Activated CD8-positive, alpha-beta T cell treated with anti-CD3 and anti-CD28 coated beads for 36 hours (primary cell): ENCODE data around the gene GMPR. TPM values are rescaled to one million over a fixed set of nuclear protein-coding genes. Genes with fewer than 3 reads are reported as not detected.

Source experiments
- ATAC-seq: fragments of 200-7000 bp; cut with Tn5 transposase; one replicate; pipeline ENCODE4 v1.10.0; 2021; ENCODE audit warnings: mild to moderate bottlenecking, moderate library complexity
- CTCF ChIA-PET: fragments of 350-600 bp; sonication (Branson Sonifier 250); formaldehyde crosslinking; loops from one replicate; lab custom pipeline; 2021; ENCODE audit warnings: antibody characterized with exemption; lab: Charles Lee
- POLR2A ChIA-PET: fragments of 350-600 bp; sonication (Branson Sonifier 250); formaldehyde crosslinking; loops from one replicate; lab custom pipeline; 2021; ENCODE audit warnings: antibody characterized with exemption; lab: Charles Lee
- DNase-seq: peaks from one replicate; pipeline ENCODE4 v3.0.0-alpha.2; 2020
- H3K27ac Mint-ChIP-seq: one replicate; pipeline ENCODE4 v1.8.0; 2021; ENCODE audit warnings: mild to moderate bottlenecking, mixed read lengths
- H3K27me3 Mint-ChIP-seq: one replicate; pipeline ENCODE4 v1.8.0; 2021; ENCODE audit warnings: mixed read lengths
- H3K36me3 Mint-ChIP-seq: one replicate; pipeline ENCODE4 v1.8.0; 2021; ENCODE audit warnings: low read depth, mixed read lengths
- H3K4me1 Mint-ChIP-seq: one replicate; pipeline ENCODE4 v1.8.0; 2021; ENCODE audit warnings: low read depth, mixed read lengths
- H3K4me3 Mint-ChIP-seq: one replicate; pipeline ENCODE4 v1.8.0; 2021; ENCODE audit warnings: mild to moderate bottlenecking, moderate library complexity, mixed read lengths
- H3K9me3 Mint-ChIP-seq: one replicate; pipeline ENCODE4 v1.8.0; 2021; ENCODE audit warnings: mixed read lengths
- intact Hi-C: fragments of 100-400 bp; cut with micrococcal nuclease; formaldehyde crosslinking; loops from one replicate; pipeline ENCODE4 v1.10.0; 2022
- total RNA-seq, 2 experiments: library from RNA; stranded (reverse); gene quantifications; one replicate each; pipeline ENCODE4 v1.2.3, GENCODE V29; 2021
- TF ChIP-seq, protein P1 (sequence below): fragments of 200-600 bp; IDR thresholded peaks from one replicate; pipeline ENCODE4 v1.8.0; 2022; ENCODE audit warnings: antibody characterized with exemption, mild to moderate bottlenecking

The GMPR gene
- total RNA-seq, 2 experiments from 2014 or later = 0.31 to 0.65 TPM

DNA sequence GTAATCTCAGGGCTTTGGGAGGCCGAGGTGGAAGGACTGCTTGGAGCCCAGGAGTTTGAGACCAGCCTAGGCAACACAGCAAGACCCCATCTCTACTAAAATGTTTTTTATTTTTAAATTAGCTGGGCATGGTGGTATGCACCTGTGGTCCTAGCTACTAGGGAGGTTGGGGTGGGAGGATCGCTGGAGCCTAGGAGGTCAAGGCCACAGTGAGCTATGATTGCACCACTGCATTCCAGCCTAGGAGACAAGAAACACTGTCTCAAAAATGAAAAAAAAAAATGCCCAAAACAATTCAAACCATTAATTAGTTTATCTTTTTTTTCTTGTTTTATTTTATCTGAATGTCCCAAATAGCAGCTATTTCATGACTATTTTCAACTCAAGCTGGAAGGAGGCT, 85.8 kb downstream of the GMPR start:
- H3K27me3 Mint-ChIP-seq = no peaks in the 10 kb centered on the region
- intact Hi-C loops = loop anchor here (5.0 to 10.0 kb wide), 3 partner anchors 192 to 631 kb away; no protein-coding TSS in a partner anchor
- POLR2A ChIA-PET = interaction anchor here (0.6 to 1.8 kb wide), 3 partner anchors 8 to 439 kb away, joined by 3 to 4 read pairs (median 3); no protein-coding TSS in a partner anchor
- TF ChIP-seq, protein P1, sequence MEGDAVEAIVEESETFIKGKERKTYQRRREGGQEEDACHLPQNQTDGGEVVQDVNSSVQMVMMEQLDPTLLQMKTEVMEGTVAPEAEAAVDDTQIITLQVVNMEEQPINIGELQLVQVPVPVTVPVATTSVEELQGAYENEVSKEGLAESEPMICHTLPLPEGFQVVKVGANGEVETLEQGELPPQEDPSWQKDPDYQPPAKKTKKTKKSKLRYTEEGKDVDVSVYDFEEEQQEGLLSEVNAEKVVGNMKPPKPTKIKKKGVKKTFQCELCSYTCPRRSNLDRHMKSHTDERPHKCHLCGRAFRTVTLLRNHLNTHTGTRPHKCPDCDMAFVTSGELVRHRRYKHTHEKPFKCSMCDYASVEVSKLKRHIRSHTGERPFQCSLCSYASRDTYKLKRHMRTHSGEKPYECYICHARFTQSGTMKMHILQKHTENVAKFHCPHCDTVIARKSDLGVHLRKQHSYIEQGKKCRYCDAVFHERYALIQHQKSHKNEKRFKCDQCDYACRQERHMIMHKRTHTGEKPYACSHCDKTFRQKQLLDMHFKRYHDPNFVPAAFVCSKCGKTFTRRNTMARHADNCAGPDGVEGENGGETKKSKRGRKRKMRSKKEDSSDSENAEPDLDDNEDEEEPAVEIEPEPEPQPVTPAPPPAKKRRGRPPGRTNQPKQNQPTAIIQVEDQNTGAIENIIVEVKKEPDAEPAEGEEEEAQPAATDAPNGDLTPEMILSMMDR = no peak
- CTCF ChIA-PET = interaction anchor here (0.8 to 3.4 kb wide), 6 partner anchors 9 to 447 kb away, joined by 3 to 29 read pairs (median 4); no protein-coding TSS in a partner anchor
- H3K9me3 Mint-ChIP-seq = no peaks in the 10 kb centered on the region
- no peak for ATAC-seq
- H3K4me3 Mint-ChIP-seq = no peak overlapping the region
- peaks cover 34% of the 10 kb centered on the region for H3K36me3 Mint-ChIP-seq
- no peak for DNase-seq
- H3K27ac Mint-ChIP-seq = peak overlapping the region; percentile 72
- peaks cover 64% of the 10 kb centered on the region for H3K4me1 Mint-ChIP-seq

DNA sequence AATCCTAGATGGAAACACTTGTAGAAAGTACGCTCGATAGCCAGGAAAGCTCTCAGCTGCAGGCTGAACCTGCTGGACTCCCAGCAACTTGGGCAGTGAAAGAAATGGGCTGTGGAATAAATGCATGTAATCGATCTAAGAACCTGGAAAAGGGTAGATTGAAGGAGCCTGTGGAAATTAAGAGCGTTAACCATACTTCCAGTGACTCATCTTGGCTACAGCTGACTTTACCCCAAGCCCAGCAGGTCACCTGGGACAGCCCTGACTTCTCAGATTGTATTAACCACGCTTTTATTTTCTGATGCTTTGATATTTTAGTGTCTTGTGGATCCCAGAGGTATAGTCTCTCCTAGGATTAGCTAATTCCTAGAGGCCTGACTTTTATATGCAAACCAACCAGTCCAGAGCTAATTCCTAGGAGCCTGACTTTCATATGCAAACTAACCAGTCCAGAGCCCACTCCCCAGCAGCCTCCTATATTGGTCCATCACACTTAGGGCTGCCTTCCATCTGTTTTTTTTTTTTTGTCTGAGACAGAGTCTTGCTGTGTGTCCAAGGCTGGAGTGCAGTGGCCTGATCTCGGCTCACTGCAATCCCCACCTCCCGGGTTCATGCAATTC, 86.3 kb downstream of the GMPR start:
- no peak overlapping the region for H3K4me3 Mint-ChIP-seq
- POLR2A ChIA-PET = interaction anchor here (0.6 kb wide), 1 partner anchor 130 kb away, joined by 3 read pairs; no protein-coding TSS in a partner anchor
- CTCF ChIA-PET = interaction anchor here (0.8 to 3.4 kb wide), 5 partner anchors 8 to 446 kb away, joined by 3 to 29 read pairs (median 5); no protein-coding TSS in a partner anchor
- ATAC-seq = no peak
- intact Hi-C loops = loop anchor here (5.0 to 10.0 kb wide), 3 partner anchors 192 to 630 kb away; no protein-coding TSS in a partner anchor
- peak; percentile 27 for DNase-seq
- peak overlapping the region; percentile 72 for H3K27ac Mint-ChIP-seq
- H3K27me3 Mint-ChIP-seq = no peaks in the 10 kb centered on the region
- peaks cover 32% of the 10 kb centered on the region for H3K36me3 Mint-ChIP-seq
- no peaks in the 10 kb centered on the region for H3K9me3 Mint-ChIP-seq
- H3K4me1 Mint-ChIP-seq = peaks cover 59% of the 10 kb centered on the region
- TF ChIP-seq, protein P1 = no peak

DNA sequence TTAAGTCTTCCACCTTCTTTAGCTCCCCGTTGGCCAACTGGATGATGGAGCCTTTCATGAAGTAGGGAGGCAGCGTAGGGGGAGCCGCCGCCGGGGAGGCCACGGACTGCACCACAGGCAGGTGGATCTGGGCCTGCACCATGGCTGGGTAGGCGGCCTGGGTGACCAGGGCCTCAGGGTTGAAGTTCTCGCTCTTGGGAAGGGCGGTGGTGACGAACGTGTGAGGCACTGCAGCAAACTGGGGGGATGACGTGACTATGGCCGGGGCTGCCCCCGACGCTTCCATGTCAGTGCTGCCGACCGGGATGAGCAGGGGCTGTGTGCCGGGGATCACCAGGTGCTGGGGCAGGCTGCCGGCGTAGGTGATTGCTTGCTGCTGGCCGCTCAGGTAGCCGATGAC, 88.1 kb downstream of the GMPR start:
- Mint-ChIP-seq H3K4me3 (no peak overlapping the region), H3K27ac (no peak overlapping the region), H3K4me1 (peaks cover 45% of the 10 kb centered on the region), H3K36me3 (peaks cover 32% of the 10 kb centered on the region), H3K27me3 (no peaks in the 10 kb centered on the region), H3K9me3 (no peaks in the 10 kb centered on the region)
- ChIA-PET CTCF (no interaction called here), POLR2A (interaction anchor here (0.6 kb wide), 1 partner anchor 166 kb away, joined by 6 read pairs; no protein-coding TSS in a partner anchor)
- DNase-seq (no peak), ATAC-seq (no peak)
- intact Hi-C loops = loop anchor here (10.0 kb wide), 2 partner anchors 368 to 628 kb away; no protein-coding TSS in a partner anchor
- TF ChIP-seq, protein P1 = no peak

DNA sequence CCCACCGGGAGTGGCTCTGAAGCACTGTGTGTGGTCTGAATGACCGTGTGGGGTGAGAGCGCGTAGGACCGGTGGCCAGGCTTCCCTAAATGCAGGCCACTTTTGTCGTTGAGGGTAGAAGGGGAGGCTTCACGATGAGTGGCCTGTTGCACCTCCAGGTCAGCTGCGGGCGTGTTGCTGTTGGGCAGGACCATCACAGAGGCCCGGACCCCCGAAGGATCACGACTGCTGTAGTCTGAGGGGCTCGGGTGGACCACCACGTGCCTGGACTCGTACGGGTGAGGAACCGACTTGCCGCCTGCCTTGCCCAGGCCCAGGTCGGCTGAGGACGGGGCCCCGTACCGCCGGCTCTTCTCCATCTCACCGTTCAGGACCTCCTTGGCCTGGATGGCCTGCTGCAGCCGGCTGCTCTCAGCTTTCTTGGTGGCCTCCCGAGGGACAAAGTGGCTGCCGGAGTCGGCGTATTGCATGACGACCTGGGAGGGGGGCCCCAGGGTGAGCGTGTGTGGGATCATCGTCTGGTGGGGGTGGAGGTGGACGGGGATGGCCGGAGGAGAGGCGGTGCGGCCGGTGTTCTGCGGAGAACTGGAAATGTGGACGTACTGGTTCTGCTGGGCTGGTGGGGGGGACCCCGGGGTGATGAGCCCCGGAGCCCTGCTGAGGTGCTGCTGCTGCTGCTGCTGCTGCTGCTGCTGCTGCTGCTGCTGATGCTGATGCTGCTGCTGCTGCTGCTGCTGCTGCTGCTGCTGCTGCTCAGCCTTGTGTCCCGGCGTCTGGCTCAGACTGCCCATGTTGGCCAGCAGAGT, 88.8 kb downstream of the GMPR start:
- intact Hi-C loops = loop anchor here (10.0 kb wide), 2 partner anchors 368 to 628 kb away; no protein-coding TSS in a partner anchor
- no peaks in the 10 kb centered on the region for H3K9me3 Mint-ChIP-seq
- DNase-seq = no peak
- TF ChIP-seq, protein P1 = no peak
- CTCF ChIA-PET = no interaction called here
- H3K36me3 Mint-ChIP-seq = peaks cover 30% of the 10 kb centered on the region
- H3K4me1 Mint-ChIP-seq = peaks cover 39% of the 10 kb centered on the region
- H3K27me3 Mint-ChIP-seq = no peaks in the 10 kb centered on the region
- H3K27ac Mint-ChIP-seq = no peak overlapping the region
- POLR2A ChIA-PET = no interaction called here
- ATAC-seq = no peak
- no peak overlapping the region for H3K4me3 Mint-ChIP-seq
